ENCODE measurements around the gene LY6G6C. TPM values are rescaled to one million over a fixed set of nuclear protein-coding genes. Genes with fewer than 3 reads are reported as not detected.

LY6G6C gene
- total and polyA plus RNA-seq, 2 of the 13 experiments (the other 11 are each of a cell fraction or from before 2014, with no cell fraction given), result 0.15 TPM; not detected in 1

GRCh38 chr6:31677955-31678354, 43.6 kb downstream of the LY6G6C start:
- Histone ChIP-seq H3K27me3 (ENCODE audit: control insufficient read depth in 1 of 2, insufficient read depth in 2 of 2, low read length in 2 of 2) (no peaks in the 10 kb centered on the region), H2AFZ (ENCODE audit: low read length) (no peak overlapping the region), H3K4me3 (replicated peaks in 1 of 3; ENCODE audit: insufficient read depth in 1 of 3, low read depth in 2 of 3, low read length in 3 of 3) (no peak overlapping the region), H4K20me1 (ENCODE audit: insufficient read depth, low read length) (no peaks in the 10 kb centered on the region), H3K4me2 (ENCODE audit: low read depth, low read length) (no peak overlapping the region), H3K9ac (ENCODE audit: insufficient read depth, low read depth, low read length) (no peak overlapping the region), H3K36me3 (replicated peaks in 1 of 2; ENCODE audit: control insufficient read depth in 1 of 2, insufficient read depth in 2 of 2, low read length in 2 of 2) (no peaks in the 10 kb centered on the region; a peak in 1 of 5 replicates), H3K27ac (ENCODE audit: extremely low read length, insufficient read depth, low read length) (no peak overlapping the region), H3K4me1 (ENCODE audit: insufficient read depth, low read length) (peaks cover 22% of the 10 kb centered on the region), H3K9me3 (ENCODE audit: low read length) (no peaks in the 10 kb centered on the region), H3K79me2 (ENCODE audit: insufficient read depth, low read length) (no peaks in the 10 kb centered on the region)
- FAIRE-seq, result no peak
- 37% methylated on average over 8 of the region's 8 CpGs for WGBS (ENCODE audit: low lambda C conversion rate)
- DNase-seq (ENCODE audit: low spot score), result no peak
- POLR2A ChIA-PET, result interaction anchor here (1.0 to 1.5 kb wide), 2 partner anchors 25 to 268 kb away, joined by 3 read pairs; partner anchors contain the start of genes ABHD16A and CFB
- TF ChIP-seq ZNF589 (CRISPR knock-in tag; conservative IDR thresholded peaks at IDR 0.05) (no peak), ZNF33A (CRISPR knock-in tag; IDR thresholded peaks at IDR 0.05; ENCODE audit: borderline replicate concordance) (no peak), SNAPC2 (CRISPR knock-in tag; IDR thresholded peaks at IDR 0.05) (no peak), NCOA2 (CRISPR knock-in tag; IDR thresholded peaks at IDR 0.05) (no peak), TERF1 (CRISPR knock-in tag; IDR thresholded peaks at IDR 0.05) (no peak), MEF2D (CRISPR knock-in tag; IDR thresholded peaks at IDR 0.05) (no peak), ZFP36L1 (CRISPR knock-in tag; IDR thresholded peaks at IDR 0.05) (no peak), BCL3 (CRISPR knock-in tag; IDR thresholded peaks at IDR 0.05) (no peak), CHCHD3 (CRISPR knock-in tag; IDR thresholded peaks at IDR 0.05) (no peak), ZNF878 (CRISPR knock-in tag; IDR thresholded peaks at IDR 0.05) (no peak), ZNF772 (CRISPR knock-in tag; IDR thresholded peaks at IDR 0.05) (no peak), REXO4 (CRISPR knock-in tag; IDR thresholded peaks at IDR 0.05; ENCODE audit: borderline replicate concordance) (no peak), KAT2B (IDR thresholded peaks at IDR 0.05; ENCODE audit: borderline replicate concordance, low read depth, low read length) (no peak), ZNF326 (CRISPR knock-in tag; IDR thresholded peaks at IDR 0.05; ENCODE audit: borderline replicate concordance) (no peak), KLF6 (CRISPR knock-in tag; IDR thresholded peaks at IDR 0.05) (no peak), THAP7 (CRISPR knock-in tag; IDR thresholded peaks at IDR 0.05) (no peak)
- in situ Hi-C loops (cut with HindIII; ENCODE audit: extremely low pct_ligation_motif_present, low pct_unique_long_range_greater_than_20kb), result no loop called here
- intact Hi-C loops (cut with micrococcal nuclease; ENCODE audit: unreplicated experiment), result no loop called here
- no peak for ATAC-seq
- CTCF ChIA-PET (ENCODE audit: low intra/inter-chr PET ratio, low total read pairs), result no interaction called here
- no TSS peak for BruUV-seq (replicated peaks)

All from HepG2 (cell line).